Mucosa of rectum (tissue), 2 donors: ENCODE results near the gene ENTREP1.
"Not testable (repeated sequence)": the region's sequence is repeated elsewhere in the genome, so short reads cannot be mapped to it uniquely, and the experiment has no call there.

Experiments used
- H3K27ac ChIP-seq, 2 donors: one replicate each; pipeline ENCODE4 v1.7.0; 2013; ENCODE audit warnings: inconsistent platforms in 2 of 2, low read depth in 2 of 2, low read length in 2 of 2
- H3K27me3 ChIP-seq, 2 donors: one replicate each; pipeline ENCODE4 v1.7.0; 2013; ENCODE audit warnings: low read length in 2 of 2; ENCODE audit not compliant: control insufficient read depth in 2 of 2, insufficient read depth in 2 of 2
- H3K36me3 ChIP-seq, 2 donors: one replicate each; pipeline ENCODE4 v1.7.0; 2013; ENCODE audit warnings: low read length in 2 of 2; ENCODE audit not compliant: control insufficient read depth in 2 of 2, insufficient read depth in 2 of 2
- H3K4me1 ChIP-seq, 2 donors: one replicate each; pipeline ENCODE4 v1.7.0; 2013; ENCODE audit warnings: low read length in 2 of 2, mild to moderate bottlenecking in 1 of 2; ENCODE audit not compliant: control insufficient read depth in 2 of 2, insufficient read depth in 2 of 2
- H3K4me3 ChIP-seq, 2 donors: one replicate each; pipeline ENCODE4 v1.7.0; 2013; ENCODE audit warnings: low read length in 2 of 2
- H3K9ac ChIP-seq, 2 donors: one replicate each; pipeline ENCODE4 v1.7.0; 2013; ENCODE audit warnings: low read length in 2 of 2, low read depth in 1 of 2, mild to moderate bottlenecking in 1 of 2
- H3K9me3 ChIP-seq, 2 donors: one replicate each; pipeline ENCODE4 v1.7.0; 2013; ENCODE audit warnings: low read length in 2 of 2; ENCODE audit not compliant: control insufficient read depth in 2 of 2
- donor health status: healthy.
- donor health status: Normal muscosa, but diverticular disease.

Gene ENTREP1

GRCh38 chr9:69397384-69398214, 72.6 kb downstream of the ENTREP1 start:
- Histone ChIP-seq H3K27ac (no peak overlapping the region), H3K4me1 (no peaks in the 10 kb centered on the region), H3K27me3 (no peaks in the 10 kb centered on the region), H3K9me3 (no peaks in the 10 kb centered on the region), H3K4me3 (no peak overlapping the region), H3K36me3 (no peaks in the 10 kb centered on the region), H3K9ac (no peak overlapping the region)

DNA sequence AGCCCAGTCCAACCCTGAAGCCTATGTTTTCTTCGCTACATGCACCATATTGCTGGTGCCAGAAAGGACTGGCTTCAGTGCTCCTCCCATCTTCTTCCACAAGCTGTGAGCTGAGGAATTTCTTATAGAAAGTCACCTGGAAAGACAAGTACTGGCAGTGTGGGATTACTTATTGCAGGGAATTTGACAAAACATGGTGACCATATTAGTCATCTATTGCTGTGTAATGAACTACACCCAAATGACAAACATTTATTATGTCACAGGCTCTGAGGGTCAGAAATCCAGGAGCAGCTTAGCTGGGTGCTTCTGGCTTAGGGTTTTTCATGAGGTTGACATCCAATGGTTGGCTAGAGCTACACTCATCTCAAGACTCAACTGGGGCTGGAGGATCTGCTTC, 75.5 kb downstream of the ENTREP1 start:
- H3K27me3 ChIP-seq = no peaks in the 10 kb centered on the region

GRCh38 chr9:69409936-69410335, 84.9 kb downstream of the ENTREP1 start:
- not testable (repeated sequence) for H3K9ac ChIP-seq, H3K9me3 ChIP-seq, H3K27ac ChIP-seq, H3K36me3 ChIP-seq, H3K4me1 ChIP-seq, H3K27me3 ChIP-seq, H3K4me3 ChIP-seq

More for the DNA sequence above, 75.5 kb downstream of the ENTREP1 start:
- Histone ChIP-seq H3K4me3 (no peak overlapping the region), H3K9me3 (no peaks in the 10 kb centered on the region), H3K9ac (no peak overlapping the region), H3K27ac (no peak overlapping the region), H3K4me1 (no peaks in the 10 kb centered on the region), H3K36me3 (no peaks in the 10 kb centered on the region)

DNA sequence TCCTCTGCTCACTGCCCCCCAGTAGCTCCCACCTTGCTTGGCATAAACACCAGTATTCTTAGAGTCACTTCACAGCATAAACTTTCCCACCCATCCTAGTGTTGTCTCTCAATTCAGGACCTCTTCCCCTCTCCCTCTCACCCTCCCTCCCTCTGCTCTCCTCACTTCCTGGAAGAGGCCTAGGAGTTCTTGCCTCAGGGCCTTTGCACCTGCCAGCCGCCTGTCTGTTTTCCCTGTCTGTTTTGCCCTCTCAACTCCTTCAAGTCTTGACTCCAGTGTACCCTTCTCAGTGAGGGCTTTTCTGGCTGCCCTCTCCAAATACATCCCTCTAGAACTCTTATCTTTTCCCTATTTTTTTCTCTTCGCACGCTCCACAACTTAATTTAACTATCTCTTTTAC, 86.2 kb downstream of the ENTREP1 start:
- Histone ChIP-seq H3K4me1 (no peaks in the 10 kb centered on the region), H3K27ac (no peak overlapping the region), H3K4me3 (no peak overlapping the region), H3K27me3 (no peaks in the 10 kb centered on the region), H3K9me3 (no peaks in the 10 kb centered on the region), H3K9ac (no peak overlapping the region), H3K36me3 (no peaks in the 10 kb centered on the region)

DNA sequence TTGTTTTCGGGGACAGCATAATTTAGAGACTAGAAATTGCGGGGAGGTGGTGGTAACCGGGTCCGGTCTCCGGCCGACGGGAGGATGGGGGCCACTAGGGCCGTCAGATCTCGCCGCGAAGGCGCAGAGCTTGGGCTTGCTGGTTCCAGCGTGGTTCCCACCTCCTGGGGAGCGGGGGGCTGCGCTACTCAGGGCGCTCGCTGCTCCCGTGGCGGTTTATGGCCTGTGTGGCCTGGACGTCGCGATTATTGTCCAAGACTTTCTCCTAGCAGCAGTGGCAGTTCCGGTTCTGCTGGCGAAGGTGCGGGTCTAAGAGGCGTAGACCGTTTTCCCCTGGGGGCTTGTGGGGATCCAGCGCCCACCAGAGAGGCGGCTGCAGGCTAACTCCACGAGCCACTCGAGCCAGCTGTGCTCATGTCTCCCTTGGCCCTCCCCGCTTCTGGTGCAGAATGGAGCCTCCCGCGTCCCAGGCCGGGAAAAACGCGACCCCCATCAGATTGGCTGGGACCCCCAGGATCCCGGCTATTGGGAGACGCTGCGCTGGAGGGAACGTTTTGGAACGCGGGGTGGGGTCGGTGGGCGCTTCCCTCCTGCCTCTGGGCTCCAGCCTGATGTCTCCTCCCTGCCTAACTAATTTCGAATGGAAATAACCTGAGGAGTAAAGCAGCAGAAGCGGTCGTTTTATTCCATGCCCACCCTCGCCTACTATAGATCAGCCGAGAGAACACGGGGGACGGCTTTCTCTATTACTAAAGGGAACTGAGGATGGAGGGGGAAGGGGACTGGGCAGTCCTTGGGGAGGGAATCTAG, 87.1 kb downstream of the ENTREP1 start:
- no peak overlapping the region for H3K4me3 ChIP-seq
- no peaks in the 10 kb centered on the region for H3K4me1 ChIP-seq
- H3K27ac ChIP-seq = no peak overlapping the region
- H3K9me3 ChIP-seq = no peaks in the 10 kb centered on the region
- no peaks in the 10 kb centered on the region for H3K27me3 ChIP-seq
- H3K9ac ChIP-seq = no peak overlapping the region
- H3K36me3 ChIP-seq = no peaks in the 10 kb centered on the region

DNA sequence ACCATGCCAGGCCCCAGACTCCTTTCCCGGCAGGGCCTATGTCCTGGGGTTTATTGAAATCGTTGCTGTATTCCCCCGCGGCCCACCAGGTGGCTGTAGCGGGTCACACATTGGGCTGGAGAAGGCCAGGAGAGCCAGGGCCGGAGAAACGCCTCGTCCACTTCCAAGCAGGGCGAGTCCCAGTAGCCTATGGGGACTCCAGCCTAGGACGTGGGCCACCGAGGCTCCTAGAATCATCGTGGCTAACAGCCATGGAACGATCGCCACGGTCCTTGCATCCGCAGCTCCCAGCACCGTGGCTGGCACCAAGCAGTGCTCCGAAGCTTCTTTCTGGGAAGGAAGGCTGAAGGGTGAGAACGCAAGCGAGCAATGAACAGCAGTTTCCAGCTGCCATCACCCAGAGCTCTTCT, 87.7 kb downstream of the ENTREP1 start:
- no peaks in the 10 kb centered on the region for H3K9me3 ChIP-seq
- no peak overlapping the region for H3K9ac ChIP-seq
- H3K4me3 ChIP-seq = peak overlapping the region in 1 of 2 donors; percentile 42
- no peaks in the 10 kb centered on the region for H3K36me3 ChIP-seq
- H3K4me1 ChIP-seq = no peaks in the 10 kb centered on the region
- no peak overlapping the region for H3K27ac ChIP-seq
- no peaks in the 10 kb centered on the region for H3K27me3 ChIP-seq

DNA sequence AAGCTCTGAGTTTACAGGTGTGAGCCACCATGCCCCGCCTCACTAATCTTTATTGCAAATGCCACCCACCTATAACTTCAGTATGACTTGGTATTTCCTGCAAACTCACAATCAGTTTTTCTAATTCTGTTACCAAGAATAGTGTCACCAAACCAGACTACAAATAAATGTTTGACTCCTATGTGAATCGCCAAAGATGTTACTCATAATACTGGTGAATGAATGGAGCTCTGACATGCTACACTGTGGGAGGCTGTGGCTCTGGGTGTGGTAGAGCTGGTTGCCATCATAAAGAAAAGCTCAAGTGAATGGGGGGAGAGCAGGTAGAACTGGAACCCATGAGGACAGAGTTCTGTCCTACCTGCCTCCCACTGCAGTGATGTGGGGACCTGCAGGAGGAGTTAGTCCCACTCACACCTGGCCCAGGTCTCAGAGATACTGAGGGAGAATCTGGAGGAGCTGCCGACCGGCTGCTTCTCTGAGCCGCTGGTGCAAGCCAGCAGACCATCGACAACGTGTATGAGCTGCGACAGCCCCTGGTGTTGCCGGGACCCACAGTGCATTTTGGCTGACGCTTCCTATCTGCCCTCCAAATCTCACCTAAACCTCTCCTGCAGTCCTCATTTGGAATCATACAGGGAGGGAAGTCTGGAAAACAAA, 95.7 kb downstream of the ENTREP1 start:
- no peak overlapping the region for H3K4me3 ChIP-seq
- H3K27ac ChIP-seq = no peak overlapping the region
- H3K36me3 ChIP-seq = no peaks in the 10 kb centered on the region
- no peaks in the 10 kb centered on the region for H3K27me3 ChIP-seq
- H3K4me1 ChIP-seq = no peaks in the 10 kb centered on the region
- H3K9me3 ChIP-seq = no peaks in the 10 kb centered on the region
- H3K9ac ChIP-seq = no peak overlapping the region

DNA sequence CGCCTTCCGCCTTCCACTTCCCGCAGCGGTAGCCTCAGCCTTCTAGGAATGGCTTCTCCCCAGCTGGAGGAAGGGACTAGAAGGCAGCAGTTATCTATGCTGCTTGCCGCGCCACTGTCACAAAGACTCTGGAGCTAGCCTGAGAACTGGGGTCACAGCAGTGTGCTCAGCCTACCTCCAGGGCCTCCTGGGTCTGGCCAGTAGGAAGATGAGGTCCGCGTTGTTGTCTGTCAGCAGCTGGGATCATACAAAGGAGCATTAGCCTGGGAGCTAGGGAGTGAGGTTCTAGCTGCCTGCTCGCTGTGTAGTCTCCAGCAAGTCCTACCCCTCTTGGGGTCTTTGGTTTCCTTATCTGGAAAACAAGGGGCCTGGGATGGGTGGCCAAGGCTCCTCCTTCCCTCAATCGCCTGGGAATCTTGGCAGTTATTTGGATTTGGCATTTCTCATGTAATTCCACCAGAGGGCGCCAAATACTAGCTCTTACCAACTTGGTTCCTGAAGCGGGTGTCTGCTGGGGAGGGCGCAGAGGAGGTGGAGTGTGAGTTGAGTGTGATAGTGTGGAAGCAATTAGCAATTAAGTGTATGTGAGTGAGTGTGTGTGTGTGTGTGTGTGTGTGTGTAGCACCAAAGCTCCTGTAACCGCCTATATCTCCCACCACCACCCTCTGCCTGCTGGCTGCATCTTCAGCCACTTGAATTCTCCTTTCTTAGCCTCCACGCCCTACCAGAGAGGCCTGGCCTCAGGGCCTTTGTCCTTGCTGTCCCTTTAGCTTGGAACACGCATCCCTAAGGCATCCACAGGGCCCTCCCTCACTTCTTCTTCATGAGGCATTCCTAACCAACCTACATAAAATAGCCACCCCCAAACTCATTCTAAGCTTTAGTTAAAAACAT, 97.1 kb downstream of the ENTREP1 start:
- H3K27me3 ChIP-seq = no peaks in the 10 kb centered on the region

GRCh38 chr9:69425136-69425801, 100.3 kb downstream of the ENTREP1 start:
- Histone ChIP-seq H3K27me3 (no peaks in the 10 kb centered on the region), H3K9ac (no peak overlapping the region), H3K4me3 (no peak overlapping the region), H3K36me3 (no peaks in the 10 kb centered on the region), H3K9me3 (no peaks in the 10 kb centered on the region), H3K27ac (no peak overlapping the region), H3K4me1 (no peaks in the 10 kb centered on the region)

More for the DNA sequence above, 97.1 kb downstream of the ENTREP1 start:
- Histone ChIP-seq H3K4me3 (no peak overlapping the region), H3K9me3 (no peaks in the 10 kb centered on the region), H3K27ac (no peak overlapping the region), H3K9ac (no peak overlapping the region), H3K4me1 (no peaks in the 10 kb centered on the region), H3K36me3 (no peaks in the 10 kb centered on the region)
